ENCODE data around the gene TRPC5OS.

DNA sequence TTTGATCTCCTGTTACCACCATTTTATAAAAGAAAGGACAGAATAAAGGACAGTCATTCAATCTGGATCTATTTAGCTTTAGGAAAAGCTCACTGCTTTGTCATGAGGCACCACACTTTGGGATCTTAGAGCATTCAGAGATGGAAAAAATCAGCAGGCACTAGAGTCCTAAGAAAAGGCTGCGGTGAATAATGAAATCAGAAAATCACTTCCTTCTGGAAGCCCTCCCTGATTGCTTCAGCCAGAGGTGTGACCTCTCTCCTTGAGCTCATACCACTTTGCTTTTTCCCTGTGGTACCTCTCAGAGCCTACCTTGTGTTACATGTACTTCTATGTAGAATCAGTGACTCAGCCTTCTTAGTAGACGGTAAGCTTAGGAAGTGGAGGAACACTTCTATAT, 8.7 kb upstream of the TRPC5OS start:
- TF ChIP-seq POLR2AphosphoS5 (IDR thresholded peaks at IDR 0.05; ENCODE audit: insufficient read depth in 1 of 2, low read depth in 1 of 2) = no peak
- TF ChIP-seq CTCF (IDR thresholded peaks at IDR 0.05) = no peak

Data from vagina (tissue), 2 donors.